HG03460 (cell line): Measurements from ENCODE around the gene ABCA4.

ENCODE experiments used
- ATAC-seq: cut with Tn5 transposase; IDR thresholded peaks from one replicate; pipeline ENCODE4 v1.9.1; 2021; ENCODE audit not compliant: unreplicated experiment

Gene ABCA4

GRCh38 chr1:94084547-94084946 lies 36.4 kb downstream of the ABCA4 start:
- ATAC-seq: no peak

- no peak for ATAC-seq
Measured at GRCh38 chr1:94084085-94084484, 36.9 kb downstream of the ABCA4 start.

GRCh38 chr1:94083681-94084080 lies 37.3 kb downstream of the ABCA4 start:
- ATAC-seq: no peak

- ATAC-seq: no peak
Measured at GRCh38 chr1:94081566-94082344, 39.2 kb downstream of the ABCA4 start.

GRCh38 chr1:94079989-94080388 lies 41.0 kb downstream of the ABCA4 start:
- ATAC-seq: no peak

GRCh38 chr1:94079080-94079940 lies 41.6 kb downstream of the ABCA4 start:
- no peak for ATAC-seq

- no peak for ATAC-seq
Measured at GRCh38 chr1:94072840-94073522, 48.0 kb downstream of the ABCA4 start.

- no peak for ATAC-seq
Measured at GRCh38 chr1:94071976-94072375, 49.0 kb downstream of the ABCA4 start.

GRCh38 chr1:94071391-94071790 lies 49.6 kb downstream of the ABCA4 start:
- no peak for ATAC-seq

GRCh38 chr1:94070865-94071264 lies 50.1 kb downstream of the ABCA4 start:
- ATAC-seq: no peak

- ATAC-seq: no peak
Measured at GRCh38 chr1:94069919-94070285, 51.0 kb downstream of the ABCA4 start.

GRCh38 chr1:94068999-94069918 lies 51.7 kb downstream of the ABCA4 start:
- no peak for ATAC-seq

GRCh38 chr1:94068096-94068998 lies 52.6 kb downstream of the ABCA4 start:
- ATAC-seq: no peak

- no peak for ATAC-seq
Measured at GRCh38 chr1:94067196-94067595, 53.8 kb downstream of the ABCA4 start.

- ATAC-seq: no peak
Measured at GRCh38 chr1:94063379-94063778, 57.6 kb downstream of the ABCA4 start.

- ATAC-seq: peak; percentile 83
Measured at GRCh38 chr1:94061513-94062443, 59.2 kb downstream of the ABCA4 start.

- ATAC-seq: no peak
Measured at GRCh38 chr1:94060720-94061119, 60.2 kb downstream of the ABCA4 start.

- no peak for ATAC-seq
Measured at GRCh38 chr1:94058766-94059165, 62.2 kb downstream of the ABCA4 start.
